ENCODE data around the gene NUMB.

DNA sequence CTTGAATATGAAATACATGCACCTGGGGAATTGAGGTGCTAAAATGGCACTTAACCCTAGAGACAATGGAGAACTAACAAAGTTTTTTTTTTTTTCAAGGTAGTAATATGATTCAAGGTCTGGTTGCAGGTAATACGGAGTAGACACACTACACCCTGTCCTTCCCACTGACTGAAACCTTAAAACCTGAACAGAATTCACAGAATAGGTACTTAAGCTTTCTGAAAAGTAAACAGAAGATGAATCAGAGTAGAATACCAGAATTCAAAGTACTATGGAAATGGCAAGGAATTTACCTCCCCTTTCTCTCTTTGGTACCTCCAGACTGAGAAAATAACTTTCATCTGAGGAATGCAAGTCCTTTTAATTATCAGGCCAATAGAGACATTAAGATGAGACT is 133.8 kb downstream of the NUMB start:
- TF ChIP-seq, protein P1, sequence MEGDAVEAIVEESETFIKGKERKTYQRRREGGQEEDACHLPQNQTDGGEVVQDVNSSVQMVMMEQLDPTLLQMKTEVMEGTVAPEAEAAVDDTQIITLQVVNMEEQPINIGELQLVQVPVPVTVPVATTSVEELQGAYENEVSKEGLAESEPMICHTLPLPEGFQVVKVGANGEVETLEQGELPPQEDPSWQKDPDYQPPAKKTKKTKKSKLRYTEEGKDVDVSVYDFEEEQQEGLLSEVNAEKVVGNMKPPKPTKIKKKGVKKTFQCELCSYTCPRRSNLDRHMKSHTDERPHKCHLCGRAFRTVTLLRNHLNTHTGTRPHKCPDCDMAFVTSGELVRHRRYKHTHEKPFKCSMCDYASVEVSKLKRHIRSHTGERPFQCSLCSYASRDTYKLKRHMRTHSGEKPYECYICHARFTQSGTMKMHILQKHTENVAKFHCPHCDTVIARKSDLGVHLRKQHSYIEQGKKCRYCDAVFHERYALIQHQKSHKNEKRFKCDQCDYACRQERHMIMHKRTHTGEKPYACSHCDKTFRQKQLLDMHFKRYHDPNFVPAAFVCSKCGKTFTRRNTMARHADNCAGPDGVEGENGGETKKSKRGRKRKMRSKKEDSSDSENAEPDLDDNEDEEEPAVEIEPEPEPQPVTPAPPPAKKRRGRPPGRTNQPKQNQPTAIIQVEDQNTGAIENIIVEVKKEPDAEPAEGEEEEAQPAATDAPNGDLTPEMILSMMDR (IDR thresholded peaks at IDR 0.05; ENCODE audit: borderline replicate concordance, extremely low read depth, low read length, poor library complexity, severe bottlenecking) = no peak
- TF ChIP-seq EZH2 (IDR thresholded peaks at IDR 0.05; ENCODE audit: borderline replicate concordance, low read depth, low read length, severe bottlenecking) = no peak
